Fibroblast of skin of abdomen (primary cell): ENCODE measurements around the gene SLC7A5.
A peak's percentile ranks its signal among the peaks of the same experiment; 100 is the strongest.
"Not testable (repeated sequence)": the region's sequence is repeated elsewhere in the genome, so short reads cannot be mapped to it uniquely, and the experiment has no call there.

Experiments
- DNase-seq: peaks from one replicate; pipeline ENCODE4 v3.0.0-alpha.2; 2013

Gene SLC7A5

GRCh38 chr16:87821376-87822107 lies 47.8 kb downstream of the SLC7A5 start:
- no peak for DNase-seq

- DNase-seq: no peak
Measured at GRCh38 chr16:87819983-87820382, 49.3 kb downstream of the SLC7A5 start.

GRCh38 chr16:87819282-87819681 lies 50.0 kb downstream of the SLC7A5 start:
- DNase-seq: no peak

- no peak for DNase-seq
Measured at GRCh38 chr16:87818533-87819161, 50.7 kb downstream of the SLC7A5 start.

- DNase-seq: no peak
Measured at GRCh38 chr16:87817910-87818309, 51.4 kb downstream of the SLC7A5 start.

GRCh38 chr16:87817370-87817769 lies 51.9 kb downstream of the SLC7A5 start:
- DNase-seq: not testable (repeated sequence)

GRCh38 chr16:87816507-87817100 lies 52.7 kb downstream of the SLC7A5 start:
- no peak for DNase-seq

- DNase-seq: no peak
Measured at GRCh38 chr16:87815567-87815966, 53.7 kb downstream of the SLC7A5 start.

- DNase-seq: no peak
Measured at GRCh38 chr16:87812200-87812656, 57.1 kb downstream of the SLC7A5 start.

- DNase-seq: not testable (repeated sequence)
Measured at GRCh38 chr16:87811454-87811853, 57.9 kb downstream of the SLC7A5 start.

GRCh38 chr16:87809150-87809902 lies 60.0 kb downstream of the SLC7A5 start:
- no peak for DNase-seq

- DNase-seq: no peak
Measured at GRCh38 chr16:87808108-87808507, 61.2 kb downstream of the SLC7A5 start.

GRCh38 chr16:87806641-87807546 lies 62.4 kb downstream of the SLC7A5 start:
- peak; percentile 97 for DNase-seq

- peak; percentile 50 for DNase-seq
Measured at GRCh38 chr16:87806261-87806640, 63.1 kb downstream of the SLC7A5 start.

GRCh38 chr16:87803385-87803784 lies 65.9 kb downstream of the SLC7A5 start:
- no peak for DNase-seq

- DNase-seq: no peak
Measured at GRCh38 chr16:87802670-87803069, 66.6 kb downstream of the SLC7A5 start.

- DNase-seq: no peak
Measured at GRCh38 chr16:87801679-87802259, 67.5 kb downstream of the SLC7A5 start.

GRCh38 chr16:87800497-87800896 lies 68.8 kb downstream of the SLC7A5 start:
- DNase-seq: no peak

GRCh38 chr16:87795336-87795735 lies 74.0 kb downstream of the SLC7A5 start:
- DNase-seq: no peak

- no peak for DNase-seq
Measured at GRCh38 chr16:87794485-87795078, 74.7 kb downstream of the SLC7A5 start.

GRCh38 chr16:87792205-87792565 lies 77.1 kb downstream of the SLC7A5 start:
- DNase-seq: no peak
